GM12878 (cell line): ENCODE measurements around the gene PALD1. TPM values are rescaled to one million over a fixed set of nuclear protein-coding genes. Genes with fewer than 3 reads are reported as not detected.
A peak's percentile ranks its signal among the peaks of the same experiment; 100 is the strongest.

Experiments
- ATAC-seq: fragments of 200-7000 bp; cut with Tn5 transposase; 3 replicates; pipeline ENCODE4 v1.9.1; 2020; ENCODE audit warnings: mild to moderate bottlenecking, moderate library complexity
- BruUV-seq: library from RNA; stranded (reverse); fragments of 400-500 nt; replicated peaks from 2 replicates; lab custom pipeline; 2021; lab: Mats Ljungman, UMichigan
- CTCF ChIA-PET: fragments of 300-600 bp; sonication (Branson Sonifier 250); formaldehyde crosslinking; extraction: SDS; loops from one replicate; lab custom pipeline; 2021; ENCODE audit warnings: inconsistent platforms; lab: Yijun Ruan, JAX
- POLR2A ChIA-PET: fragments of 350-600 bp; formaldehyde crosslinking; extraction: SDS; loops from one replicate; lab custom pipeline; 2021; ENCODE audit warnings: inconsistent platforms; lab: Charles Lee
- RAD21 ChIA-PET: fragments of 300-600 bp; sonication (Branson Sonifier 250); formaldehyde crosslinking; loops from one replicate; lab custom pipeline; 2023; ENCODE audit warnings: antibody characterized with exemption; ENCODE audit not compliant: unreplicated experiment; lab: Charles Lee
- SMC1A ChIA-PET: fragments of 300-600 bp; sonication (Branson Sonifier 250); formaldehyde crosslinking; loops from one replicate; lab custom pipeline; 2023; ENCODE audit not compliant: unreplicated experiment, uncharacterized antibody; lab: Charles Lee
- DNase-seq: peaks from one replicate; pipeline ENCODE4 v3.0.0-alpha.2; 2011; ENCODE audit warnings: low read depth, low spot score
- FAIRE-seq: peaks from 3 replicates; lab custom pipeline; 2011; peaks lifted over from hg19 to GRCh38; lab: Jason Lieb, UNC
- H2AFZ ChIP-seq: 2 replicates; pipeline ENCODE4 v1.6.0; 2011; ENCODE audit warnings: low read depth, low read length, control low read depth; ENCODE audit not compliant: control insufficient read depth
- H3K27ac ChIP-seq: 2 replicates; pipeline ENCODE4 v1.5.1; 2011; ENCODE audit warnings: control low read depth; ENCODE audit not compliant: control insufficient read depth, insufficient read depth
- H3K27me3 ChIP-seq, 2 experiments: replicated peaks in 1 of 2; 2 replicates each; pipeline versions ENCODE4 v1.6.0 to v1.6.1; 2011; ENCODE audit warnings: low read length in 1 of 2; ENCODE audit not compliant: control insufficient read depth in 2 of 2, insufficient read depth in 2 of 2
- H3K36me3 ChIP-seq, 2 experiments: 2 replicates each; pipeline ENCODE4 v1.5.1; 2011; ENCODE audit warnings: low read length in 1 of 2; ENCODE audit not compliant: control insufficient read depth in 2 of 2, insufficient read depth in 2 of 2
- H3K4me1 ChIP-seq: 2 replicates; pipeline ENCODE4 v1.6.1; 2011; ENCODE audit warnings: mild to moderate bottlenecking, low read length, moderate library complexity, mixed read lengths; ENCODE audit not compliant: control insufficient read depth, insufficient read depth
- H3K4me2 ChIP-seq: 2 replicates; pipeline ENCODE4 v1.6.0; 2011; ENCODE audit warnings: control low read depth; ENCODE audit not compliant: control insufficient read depth, insufficient read depth
- H3K4me3 ChIP-seq: fragments of 200-600 bp; sonication (generic); 2 replicates; pipeline ENCODE4 v1.5.1; 2016
- H3K79me2 ChIP-seq: 2 replicates; pipeline ENCODE4 v1.6.0; 2011; ENCODE audit warnings: low read length; ENCODE audit not compliant: control insufficient read depth, insufficient read depth
- H3K9ac ChIP-seq: 2 replicates; pipeline ENCODE4 v1.8.0; 2011; ENCODE audit warnings: low read length, control low read depth, mixed read lengths; ENCODE audit not compliant: control insufficient read depth, insufficient read depth
- H3K9me3 ChIP-seq: replicated peaks from 3 replicates; pipeline ENCODE4 v1.5.1; 2011; ENCODE audit warnings: mild to moderate bottlenecking, low read length; ENCODE audit not compliant: control insufficient read depth, insufficient read depth
- H4K20me1 ChIP-seq: 2 replicates; pipeline ENCODE4 v1.6.0; 2011; ENCODE audit not compliant: control insufficient read depth, insufficient read depth
- CBX3 ChIP-seq: fragments of 200-600 bp; sonication (generic); IDR thresholded peaks from 2 replicates; pipeline ENCODE4 v1.6.1; 2016; ENCODE audit warnings: low read depth, borderline replicate concordance
- RAD51 ChIP-seq: fragments of 450-650 bp; IDR thresholded peaks from 2 replicates; pipeline ENCODE4 v1.6.1; 2016; ENCODE audit warnings: moderate library complexity, mild to moderate bottlenecking, inconsistent platforms
- RB1 ChIP-seq: fragments of 450-650 bp; formaldehyde crosslinking; IDR thresholded peaks from 2 replicates; pipeline ENCODE4 v1.6.1; 2017; ENCODE audit warnings: mild to moderate bottlenecking, borderline replicate concordance
- SPI1 ChIP-seq: IDR thresholded peaks from 2 replicates; pipeline ENCODE4 v1.6.1; 2011; ENCODE audit warnings: low read depth, mild to moderate bottlenecking, low read length, moderate library complexity, borderline replicate concordance; ENCODE audit not compliant: insufficient read depth
- YY1 ChIP-seq: IDR thresholded peaks from 2 replicates; pipeline ENCODE4 v1.6.1; 2011; ENCODE audit warnings: low read depth, mild to moderate bottlenecking, low read length
- WGBS: methylation state at CpG from one replicate; pipeline ENCODE4 v1.1.6; 2016; ENCODE audit warnings: low lambda C conversion rate; ENCODE audit not compliant: insufficient replicate concordance, insufficient coverage; ENCODE audit errors: missing lambda C conversion rate; 5-methylcytosine and 5-hydroxymethylcytosine counted together
- in situ Hi-C: fragments of 300-500 bp; cut with MboI; formaldehyde crosslinking; loops from 9 replicates; pipeline ENCODE4 v1.14.3; 2018; ENCODE audit warnings: mixed read lengths
- intact Hi-C: fragments of 100-400 bp; cut with micrococcal nuclease; formaldehyde crosslinking; loops from one replicate; pipeline ENCODE4 v1.14.2; 2022; ENCODE audit not compliant: unreplicated experiment
- polyA plus RNA-seq, 11 experiments: library from polyadenylated mRNA; depleted of rRNA in 4 of 11; unstranded in 6 of 11; stranded (reverse) in 5 of 11; fragments of >200 nt; fragmentation: Nextera tagmentation in 4 of 11; fragmentation: Illumina TruSeq in 1 of 11; extraction: Ambion mirVana in 4 of 11; extraction: Trizol in 1 of 11; gene quantifications; 1 replicate in 1 of 11; 2 replicates in 10 of 11; pipeline versions ENCODE4 v1.2.1 to v1.2.3, GENCODE V29; 2011 to 2016; ENCODE audit warnings: inconsistent platforms in 2 of 11, missing spikeins in 2 of 11, low read depth in 1 of 11
- total RNA-seq, 4 experiments: library from RNA; depleted of rRNA in 3 of 4; stranded (reverse); fragments of >200 nt in 3 of 4; fragmentation: Illumina TruSeq in 1 of 4; extraction: Trizol in 1 of 4; gene quantifications; 2 replicates each; pipeline versions ENCODE4 v1.2.1 to v1.2.3, GENCODE V29; 2013 to 2021
- TF ChIP-seq, protein P1 (sequence below): IDR thresholded peaks from 2 replicates; pipeline ENCODE4 v1.6.1; 2011; ENCODE audit warnings: mild to moderate bottlenecking, low read depth, low read length, moderate library complexity; ENCODE audit not compliant: insufficient replicate concordance
- TF ChIP-seq, protein P2 (sequence below): fragments of 450-650 bp; IDR thresholded peaks from 2 replicates; pipeline ENCODE4 v1.6.1; 2018; ENCODE audit warnings: borderline replicate concordance, mild to moderate bottlenecking; ENCODE audit not compliant: partially characterized antibody
- TF ChIP-seq, protein P3 (sequence below): fragments of 450-650 bp; conservative IDR thresholded peaks from 2 replicates; pipeline ENCODE4 v1.6.1; 2017; ENCODE audit warnings: mild to moderate bottlenecking, moderate library complexity

The PALD1 gene
- total and polyA plus RNA-seq, 10 of the 15 experiments (the other 5 are each of a cell fraction or from before 2014, with no cell fraction given): 0.43 to 20.9 (median 9.0) TPM

DNA sequence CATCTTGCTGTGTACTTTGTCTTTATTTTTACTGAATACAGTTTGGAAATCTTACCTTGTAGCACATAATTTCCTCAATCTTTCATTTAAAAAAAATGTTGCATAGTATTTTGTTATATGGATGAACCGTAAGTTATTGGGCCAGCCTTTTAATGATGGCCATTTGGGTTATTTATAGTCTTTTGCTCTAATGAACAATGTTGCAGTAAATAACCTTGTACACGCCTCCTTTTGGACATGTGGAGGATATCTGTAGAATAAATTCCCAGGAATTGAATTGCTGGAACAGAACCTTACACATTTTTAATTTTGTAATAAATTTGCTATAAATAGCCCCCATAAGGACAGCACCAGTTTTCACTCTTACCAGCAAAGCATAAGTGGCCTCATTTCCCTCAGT is 136.6 kb downstream of the PALD1 start (continued):
- TF ChIP-seq, protein P1, sequence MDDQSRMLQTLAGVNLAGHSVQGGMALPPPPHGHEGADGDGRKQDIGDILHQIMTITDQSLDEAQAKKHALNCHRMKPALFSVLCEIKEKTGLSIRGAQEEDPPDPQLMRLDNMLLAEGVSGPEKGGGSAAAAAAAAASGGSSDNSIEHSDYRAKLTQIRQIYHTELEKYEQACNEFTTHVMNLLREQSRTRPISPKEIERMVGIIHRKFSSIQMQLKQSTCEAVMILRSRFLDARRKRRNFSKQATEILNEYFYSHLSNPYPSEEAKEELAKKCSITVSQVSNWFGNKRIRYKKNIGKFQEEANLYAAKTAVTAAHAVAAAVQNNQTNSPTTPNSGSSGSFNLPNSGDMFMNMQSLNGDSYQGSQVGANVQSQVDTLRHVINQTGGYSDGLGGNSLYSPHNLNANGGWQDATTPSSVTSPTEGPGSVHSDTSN: no peak
- TF ChIP-seq CBX3 (no peak), RB1 (no peak), YY1 (no peak)

DNA sequence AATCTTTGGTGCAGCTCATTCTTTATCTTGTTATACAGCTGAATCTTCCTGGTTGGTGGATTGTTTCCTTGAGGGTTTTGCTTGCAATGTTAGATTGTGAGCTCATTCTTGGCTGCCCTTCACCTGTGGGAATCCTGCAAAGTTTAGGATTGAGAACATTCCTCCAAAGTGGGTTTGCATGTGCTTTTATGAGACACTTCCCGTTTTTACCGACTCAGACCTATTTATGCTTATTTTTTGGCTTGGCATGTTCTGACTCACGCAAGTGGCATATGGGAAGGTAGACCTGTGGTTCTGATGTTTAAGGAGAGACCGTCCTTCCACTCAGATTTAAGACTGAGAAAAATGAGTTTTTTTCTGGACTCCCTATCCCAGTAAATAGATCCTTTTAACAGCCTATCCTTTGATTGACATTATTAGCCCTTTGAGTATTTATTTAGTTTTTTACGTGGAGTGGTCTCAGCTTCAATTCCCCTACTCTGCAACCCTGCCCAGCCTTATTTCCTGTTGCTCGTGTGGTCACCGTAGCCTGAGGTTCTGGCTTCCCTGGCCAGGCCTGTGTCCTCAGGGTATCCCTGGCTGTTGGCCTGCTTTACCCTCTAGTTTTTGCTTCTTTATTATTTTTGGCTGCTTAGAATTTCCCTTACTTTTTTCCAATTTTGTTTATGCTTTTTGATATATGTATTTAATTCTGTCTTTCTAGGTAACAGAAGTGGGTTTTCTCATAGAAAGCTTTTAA is 137.4 kb downstream of the PALD1 start:
- no peak overlapping the region for H3K27ac ChIP-seq
- no peaks in the 10 kb centered on the region for H3K4me1 ChIP-seq
- H3K4me3 ChIP-seq: no peak overlapping the region
- H3K4me2 ChIP-seq: no peak overlapping the region
- WGBS: 37% methylated on average over 7 of the region's 7 CpGs
- H3K9me3 ChIP-seq: no peaks in the 10 kb centered on the region; the same call in 2 of the 3 replicates
- no peaks in the 10 kb centered on the region for H3K36me3 ChIP-seq
- ATAC-seq (no peak; the same call in 2 of the 3 replicates), FAIRE-seq (no peak), DNase-seq (no peak)
- ChIA-PET SMC1A (interaction anchor here (0.6 to 1.8 kb wide), 4 partner anchors 17 to 130 kb away, joined by 3 to 4 read pairs (median 4); no protein-coding TSS in a partner anchor), POLR2A (interaction anchor here (0.5 kb wide), 1 partner anchor 39 kb away, joined by 3 read pairs; no protein-coding TSS in a partner anchor), RAD21 (interaction anchor here (1.0 kb wide), 1 partner anchor 143 kb away, joined by 4 read pairs; no protein-coding TSS in a partner anchor), CTCF (interaction anchor here (0.8 to 1.4 kb wide), 3 partner anchors 57 to 66 kb away, joined by 3 to 5 read pairs (median 4); no protein-coding TSS in a partner anchor)
- no TSS peak for BruUV-seq
- no peak overlapping the region for H2AFZ ChIP-seq
- intact Hi-C loops (no loop called here), in situ Hi-C loops (no loop called here)
- no peaks in the 10 kb centered on the region for H4K20me1 ChIP-seq
- TF ChIP-seq, protein P2, sequence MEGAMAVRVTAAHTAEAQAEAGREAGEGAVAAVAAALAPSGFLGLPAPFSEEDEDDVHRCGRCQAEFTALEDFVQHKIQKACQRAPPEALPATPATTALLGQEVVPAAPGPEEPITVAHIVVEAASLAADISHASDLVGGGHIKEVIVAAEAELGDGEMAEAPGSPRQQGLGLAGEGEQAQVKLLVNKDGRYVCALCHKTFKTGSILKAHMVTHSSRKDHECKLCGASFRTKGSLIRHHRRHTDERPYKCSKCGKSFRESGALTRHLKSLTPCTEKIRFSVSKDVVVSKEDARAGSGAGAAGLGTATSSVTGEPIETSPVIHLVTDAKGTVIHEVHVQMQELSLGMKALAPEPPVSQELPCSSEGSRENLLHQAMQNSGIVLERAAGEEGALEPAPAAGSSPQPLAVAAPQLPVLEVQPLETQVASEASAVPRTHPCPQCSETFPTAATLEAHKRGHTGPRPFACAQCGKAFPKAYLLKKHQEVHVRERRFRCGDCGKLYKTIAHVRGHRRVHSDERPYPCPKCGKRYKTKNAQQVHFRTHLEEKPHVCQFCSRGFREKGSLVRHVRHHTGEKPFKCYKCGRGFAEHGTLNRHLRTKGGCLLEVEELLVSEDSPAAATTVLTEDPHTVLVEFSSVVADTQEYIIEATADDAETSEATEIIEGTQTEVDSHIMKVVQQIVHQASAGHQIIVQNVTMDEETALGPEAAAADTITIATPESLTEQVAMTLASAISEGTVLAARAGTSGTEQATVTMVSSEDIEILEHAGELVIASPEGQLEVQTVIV: no peak
- TF ChIP-seq, protein P3, sequence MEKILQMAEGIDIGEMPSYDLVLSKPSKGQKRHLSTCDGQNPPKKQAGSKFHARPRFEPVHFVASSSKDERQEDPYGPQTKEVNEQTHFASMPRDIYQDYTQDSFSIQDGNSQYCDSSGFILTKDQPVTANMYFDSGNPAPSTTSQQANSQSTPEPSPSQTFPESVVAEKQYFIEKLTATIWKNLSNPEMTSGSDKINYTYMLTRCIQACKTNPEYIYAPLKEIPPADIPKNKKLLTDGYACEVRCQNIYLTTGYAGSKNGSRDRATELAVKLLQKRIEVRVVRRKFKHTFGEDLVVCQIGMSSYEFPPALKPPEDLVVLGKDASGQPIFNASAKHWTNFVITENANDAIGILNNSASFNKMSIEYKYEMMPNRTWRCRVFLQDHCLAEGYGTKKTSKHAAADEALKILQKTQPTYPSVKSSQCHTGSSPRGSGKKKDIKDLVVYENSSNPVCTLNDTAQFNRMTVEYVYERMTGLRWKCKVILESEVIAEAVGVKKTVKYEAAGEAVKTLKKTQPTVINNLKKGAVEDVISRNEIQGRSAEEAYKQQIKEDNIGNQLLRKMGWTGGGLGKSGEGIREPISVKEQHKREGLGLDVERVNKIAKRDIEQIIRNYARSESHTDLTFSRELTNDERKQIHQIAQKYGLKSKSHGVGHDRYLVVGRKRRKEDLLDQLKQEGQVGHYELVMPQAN: no peak
- TF ChIP-seq SPI1 (peak; percentile 68), RAD51 (no peak)
- H3K27me3 ChIP-seq: no peaks in the 10 kb centered on the region
- no peaks in the 10 kb centered on the region for H3K79me2 ChIP-seq
- H3K9ac ChIP-seq: no peak overlapping the region
